SK-N-SH (cell line): ENCODE data around the gene STK38. TPM values are rescaled to one million over a fixed set of nuclear protein-coding genes. Genes with fewer than 3 reads are reported as not detected.

ENCODE experiments used
- CTCF ChIA-PET: fragments of 300-600, 350-600 bp; formaldehyde crosslinking; extraction: SDS; loops from one replicate; lab custom pipeline; 2021; lab: Yijun Ruan, JAX
- POLR2A ChIA-PET: fragments of 350-600 bp; sonication (Branson Sonifier 250); formaldehyde crosslinking; extraction: SDS; loops from one replicate; lab custom pipeline; 2020; ENCODE audit warnings: antibody characterized with exemption, inconsistent platforms; lab: Yijun Ruan, JAX
- DNase-seq: peaks from one replicate; pipeline ENCODE4 v3.0.0; 2012
- H2AFZ ChIP-seq: fragments of 200-600 bp; sonication (generic); 2 replicates; pipeline ENCODE4 v1.8.1; 2016; ENCODE audit warnings: antibody characterized with exemption, mild to moderate bottlenecking, low read depth
- H3F3A ChIP-seq: fragments of 200-600 bp; sonication (generic); replicated peaks from 2 replicates; pipeline ENCODE3; 2016; ENCODE audit warnings: antibody characterized with exemption, mild to moderate bottlenecking; ENCODE audit not compliant: insufficient read depth
- H3K27ac ChIP-seq, 2 experiments: fragments of 200-500 bp in 1 of 2; fragments of 200-600 bp in 1 of 2; sonication (Bioruptor generic) in 1 of 2; sonication (generic), shearing (Covaris generic) in 1 of 2; 2 replicates each; pipeline versions ENCODE4 v1.5.1 to v1.6.1; 2014 to 2016; ENCODE audit warnings: low read depth in 2 of 2, inconsistent platforms in 1 of 2, low read length in 1 of 2, mild to moderate bottlenecking in 1 of 2, mixed read lengths in 1 of 2
- H3K27me3 ChIP-seq: fragments of 200-600 bp; sonication (generic), shearing (Covaris generic); 2 replicates; pipeline ENCODE4 v1.6.1; 2016; ENCODE audit warnings: mixed run types; ENCODE audit not compliant: insufficient read depth
- H3K36me3 ChIP-seq, 2 experiments: fragments of 200-500 bp in 1 of 2; fragments of 200-600 bp in 1 of 2; sonication (Bioruptor generic) in 1 of 2; sonication (generic) in 1 of 2; replicated peaks in 1 of 2; 2 replicates each; pipeline versions ENCODE3 to v1.5.1; 2014 to 2016; ENCODE audit warnings: low read length in 1 of 2, mild to moderate bottlenecking in 1 of 2; ENCODE audit not compliant: insufficient read depth in 2 of 2, control insufficient read depth in 1 of 2
- H3K4me1 ChIP-seq, 2 experiments: fragments of 200-500 bp in 1 of 2; fragments of 200-600 bp in 1 of 2; sonication (Bioruptor generic) in 1 of 2; sonication (generic), shearing (Covaris generic) in 1 of 2; 2 replicates each; pipeline versions ENCODE4 v1.5.1 to v1.6.1; 2014 to 2016; ENCODE audit warnings: low read depth in 1 of 2, low read length in 1 of 2, mixed run types in 1 of 2; ENCODE audit not compliant: insufficient read depth in 2 of 2, control insufficient read depth in 1 of 2
- H3K4me2 ChIP-seq: fragments of 200-600 bp; sonication (generic), shearing (Covaris generic); 2 replicates; pipeline ENCODE4 v1.6.1; 2017; ENCODE audit warnings: mixed run types
- H3K4me3 ChIP-seq, 2 experiments: fragments of 200-500 bp in 1 of 2; fragments of 200-600 bp in 1 of 2; sonication (Bioruptor generic) in 1 of 2; sonication (generic), shearing (Covaris generic) in 1 of 2; 2 replicates each; pipeline versions ENCODE4 v1.5.1 to v1.8.1; 2014 to 2016; ENCODE audit warnings: low read depth in 2 of 2, inconsistent platforms in 1 of 2, low read length in 1 of 2, mild to moderate bottlenecking in 1 of 2, mixed read lengths in 1 of 2, moderate library complexity in 1 of 2
- H3K79me2 ChIP-seq: fragments of 200-600 bp; sonication (generic); 2 replicates; pipeline ENCODE4 v1.8.1; 2017; ENCODE audit warnings: mild to moderate bottlenecking; ENCODE audit not compliant: insufficient read depth
- H3K9ac ChIP-seq: fragments of 200-600 bp; sonication (generic); 2 replicates; pipeline ENCODE4 v1.6.1; 2017; ENCODE audit warnings: mixed run types
- H3K9me2 ChIP-seq: fragments of 200-600 bp; sonication (generic); 2 replicates; pipeline ENCODE4 v1.6.1; 2017; ENCODE audit warnings: mixed run types
- H3K9me3 ChIP-seq: fragments of 200-600 bp; sonication (generic); 2 replicates; pipeline ENCODE4 v1.6.1; 2017; ENCODE audit warnings: mixed run types, mild to moderate bottlenecking, moderate library complexity
- H4K20me1 ChIP-seq: fragments of 200-600 bp; sonication (generic); 2 replicates; pipeline ENCODE4 v1.6.1; 2017; ENCODE audit warnings: mild to moderate bottlenecking, mixed run types; ENCODE audit not compliant: insufficient read depth
- CTCF ChIP-seq: fragments of 200-600 bp; sonication (generic); IDR thresholded peaks from 2 replicates; pipeline ENCODE4 v1.6.1; 2017; ENCODE audit warnings: antibody characterized with exemption, mild to moderate bottlenecking, moderate library complexity
- ELF1 ChIP-seq: IDR thresholded peaks from 2 replicates; pipeline ENCODE4 v1.4.0; 2012
- EP300 ChIP-seq, 2 experiments: IDR thresholded peaks; 2 replicates each; pipeline versions ENCODE4 v1.4.0 to v1.6.1; 2012; ENCODE audit warnings: borderline replicate concordance in 1 of 2, low read depth in 1 of 2, low read length in 1 of 2
- EZH2phosphoT487 ChIP-seq: fragments of 200-600 bp; sonication (generic); IDR thresholded peaks from 2 replicates; pipeline ENCODE4 v1.6.1; 2017; ENCODE audit warnings: low read depth, mixed run types, mild to moderate bottlenecking, antibody characterized with exemption, moderate library complexity, borderline replicate concordance
- FOXJ3 ChIP-seq: sonication (generic); formaldehyde crosslinking; IDR thresholded peaks from 2 replicates; pipeline ENCODE4 v1.5.1; 2020; ENCODE audit warnings: mild to moderate bottlenecking, missing genetic modification reagents
- IRF3 ChIP-seq: fragments of 150-350 bp; IDR thresholded peaks from 2 replicates; pipeline ENCODE4 v1.6.1; 2016; ENCODE audit warnings: mild to moderate bottlenecking, low read depth, low read length
- JUND ChIP-seq: IDR thresholded peaks from 2 replicates; pipeline ENCODE4 v1.4.0; 2012
- MAX ChIP-seq: IDR thresholded peaks from 2 replicates; pipeline ENCODE4 v1.4.0; 2012; ENCODE audit warnings: low read depth
- MEF2A ChIP-seq: IDR thresholded peaks from 2 replicates; pipeline ENCODE4 v1.4.0; 2012; ENCODE audit warnings: low read depth, borderline replicate concordance
- MXI1 ChIP-seq: IDR thresholded peaks from 2 replicates; pipeline ENCODE4 v1.6.1; 2012; ENCODE audit warnings: mild to moderate bottlenecking, low read depth, low read length, improper control_type of control experiment
- NRF1 ChIP-seq: IDR thresholded peaks from 2 replicates; pipeline ENCODE4 v1.6.1; 2012; ENCODE audit warnings: low read depth, mild to moderate bottlenecking, low read length
- POLR2AphosphoS5 ChIP-seq: IDR thresholded peaks from 2 replicates; pipeline ENCODE4 v1.6.1; 2012; ENCODE audit warnings: low read depth, low read length
- REST ChIP-seq: IDR thresholded peaks from 2 replicates; pipeline ENCODE4 v1.6.1; 2012; ENCODE audit warnings: mild to moderate bottlenecking, low read depth, low read length, moderate library complexity
- TCF12 ChIP-seq: IDR thresholded peaks from 2 replicates; pipeline ENCODE4 v1.4.0; 2012
- TEAD4 ChIP-seq: IDR thresholded peaks from 2 replicates; pipeline ENCODE4 v1.4.0; 2012; ENCODE audit warnings: mild to moderate bottlenecking, borderline replicate concordance; ENCODE audit not compliant: insufficient read depth
- USF1 ChIP-seq: IDR thresholded peaks from 2 replicates; pipeline ENCODE4 v1.4.0; 2012; ENCODE audit warnings: low read depth, borderline replicate concordance
- ZBTB33 ChIP-seq: IDR thresholded peaks from 2 replicates; pipeline ENCODE4 v1.4.0; 2012; ENCODE audit warnings: low read depth, borderline replicate concordance
- WGBS: methylation state at CpG from one replicate; pipeline ENCODE4 v1.1.6; 2017; ENCODE audit warnings: low lambda C conversion rate; 5-methylcytosine and 5-hydroxymethylcytosine counted together
- polyA plus RNA-seq, 3 experiments: library from polyadenylated mRNA; depleted of rRNA; stranded (reverse); fragments of >200 nt; gene quantifications; 2 replicates each; pipeline ENCODE4 v1.2.3, GENCODE V29; 2012

STK38 gene
- polyA plus RNA-seq, 1 of the 3 experiments (the other 2 are of a cell fraction) = 10.2 TPM

- peaks cover 94% of the 10 kb centered on the region for H3K79me2 ChIP-seq
- TF ChIP-seq TEAD4 (no peak), MXI1 (no peak), EP300 (IDR thresholded peaks at IDR 0.05; ENCODE audit: borderline replicate concordance in 1 of 2, low read depth in 1 of 2, low read length in 1 of 2) (no peak), IRF3 (no peak), USF1 (no peak), MAX (no peak)
- no peaks in the 10 kb centered on the region for H3K27me3 ChIP-seq
- 96% methylated on average over 3 of the region's 3 CpGs for WGBS
- H3K9me3 ChIP-seq = no peaks in the 10 kb centered on the region
- no peak overlapping the region for H3K4me2 ChIP-seq
- no peak overlapping the region for H2AFZ ChIP-seq
- peaks cover 10 to 12% of the 10 kb centered on the region in 2 experiments for H3K4me1 ChIP-seq
- no peaks in the 10 kb centered on the region for H3K9me2 ChIP-seq
- H3K9ac ChIP-seq = no peak overlapping the region
- H3K27ac ChIP-seq = no peak overlapping the region
- DNase-seq = no peak
- ChIA-PET POLR2A (no interaction called here), CTCF (no interaction called here)
- H3K36me3 ChIP-seq = peaks cover 4 to 24% of the 10 kb centered on the region in 2 experiments
- peaks cover 15% of the 10 kb centered on the region for H3F3A ChIP-seq
- H3K4me3 ChIP-seq = no peak overlapping the region
- peaks cover 4% of the 10 kb centered on the region; the same call in 1 of the 2 replicates for H4K20me1 ChIP-seq
These were observed 79.7 kb downstream of the STK38 start for GRCh38 chr6:36467625-36468024.

GRCh38 chr6:36464233-36464632 lies 83.0 kb downstream of the STK38 start:
- Histone ChIP-seq H3K9ac (no peak overlapping the region), H3K9me3 (no peaks in the 10 kb centered on the region), H3F3A (peaks cover 19% of the 10 kb centered on the region), H3K4me2 (peak overlapping the region; percentile 44; the same call in 1 of the 2 replicates), H2AFZ (no peak overlapping the region), H3K36me3 (peaks cover 4 to 17% of the 10 kb centered on the region in 2 experiments), H3K4me3 (no peak overlapping the region), H3K9me2 (no peaks in the 10 kb centered on the region), H3K27ac (peak overlapping the region; percentile 53 to 66; a peak in 2 of 4 replicates), H4K20me1 (peaks cover 13% of the 10 kb centered on the region), H3K4me1 (peaks cover 7 to 12% of the 10 kb centered on the region in 2 experiments), H3K27me3 (no peaks in the 10 kb centered on the region), H3K79me2 (peaks cover 92% of the 10 kb centered on the region)
- POLR2A ChIA-PET = no interaction called here
- CTCF ChIA-PET = no interaction called here
- DNase-seq = no peak
- WGBS = 100% methylated on average over 1 of the region's 1 CpG
- TF ChIP-seq REST (no peak), CTCF (no peak), ELF1 (no peak), ZBTB33 (no peak), EZH2phosphoT487 (no peak), IRF3 (no peak), JUND (no peak), TCF12 (no peak), POLR2AphosphoS5 (no peak), FOXJ3 (CRISPR knock-in tag) (no peak), MEF2A (no peak), NRF1 (no peak)
